GM10248 (cell line): Measurements from ENCODE around the gene CTSA.

Experiments used
- CTCF ChIA-PET: fragments of 300-600 bp; sonication (Branson Sonifier 250); formaldehyde crosslinking; extraction: SDS; loops from one replicate; lab custom pipeline; 2021; ENCODE audit warnings: antibody characterized with exemption; lab: Yijun Ruan, JAX
- POLR2A ChIA-PET: fragments of 350-650 bp; sonication (Branson Sonifier 250); formaldehyde crosslinking; extraction: SDS; loops from one replicate; lab custom pipeline; 2020; ENCODE audit warnings: antibody characterized with exemption; lab: Yijun Ruan, JAX
- DNase-seq: peaks from one replicate; pipeline ENCODE4 v3.0.0; 2012; ENCODE audit errors: extremely low spot score
- CTCF ChIP-seq: IDR thresholded peaks from 2 replicates; pipeline ENCODE4 v1.5.1; 2012; ENCODE audit warnings: mild to moderate bottlenecking, low read depth; ENCODE audit errors: extremely low read depth, missing control alignments, control extremely low read depth

The CTSA gene

DNA sequence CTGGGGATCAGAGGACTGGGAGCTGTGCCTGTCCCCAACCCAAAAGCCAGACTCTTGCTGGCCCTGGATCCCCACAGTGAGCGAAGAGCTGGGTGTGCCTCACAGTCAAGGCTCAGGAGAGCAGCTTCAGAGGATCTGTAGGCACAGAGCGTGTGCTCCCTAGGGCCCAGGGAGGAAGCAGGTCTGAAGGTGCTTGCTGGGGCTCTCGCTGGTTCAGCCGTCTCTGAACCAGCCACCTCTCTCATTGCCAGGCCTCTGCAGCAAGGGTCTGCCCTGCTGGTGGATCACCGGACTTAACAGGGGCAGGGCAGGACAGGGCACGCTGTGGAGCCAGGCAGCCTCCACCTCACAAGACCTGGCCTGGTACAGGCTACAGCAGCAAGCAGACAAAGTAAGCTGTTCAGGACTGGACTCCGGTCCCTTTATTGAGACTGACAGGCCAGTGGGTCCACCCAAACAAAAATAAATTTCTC lies 57.2 kb downstream of the CTSA start:
- no peak for TF ChIP-seq CTCF

More for the DNA sequence above, 57.2 kb downstream of the CTSA start:
- CTCF ChIA-PET: interaction anchor here (0.9 to 5.0 kb wide), 4 partner anchors 8 to 22 kb away, joined by 3 to 36 read pairs (median 18); no protein-coding TSS in a partner anchor
- DNase-seq: no peak
- POLR2A ChIA-PET: interaction anchor here (1.3 to 2.3 kb wide), 3 partner anchors 9 to 21 kb away, joined by 3 to 11 read pairs (median 5); partner anchors contain the start of gene PCIF1
